Neural cell (in vitro differentiated cells): ENCODE measurements around the gene CARMIL1. TPM values are rescaled to one million over a fixed set of nuclear protein-coding genes. Genes with fewer than 3 reads are reported as not detected.

Experiments
- H2AFZ ChIP-seq: fragments of 200-600, 300-800 bp; sonication (generic), shearing (Covaris generic); 2 replicates; pipeline ENCODE4 v1.6.0; 2014; ENCODE audit warnings: low read depth, mild to moderate bottlenecking, antibody characterized with exemption, low read length, moderate library complexity
- H3F3A ChIP-seq: fragments of 200-600 bp; shearing (Covaris generic); 2 replicates; pipeline ENCODE4 v1.6.1; 2016; ENCODE audit warnings: mild to moderate bottlenecking, moderate library complexity, mixed read lengths, antibody characterized with exemption, low read length; ENCODE audit not compliant: insufficient read depth, poor library complexity, severe bottlenecking
- H3K27ac ChIP-seq: fragments of 200-600, 300-800 bp; sonication (generic), shearing (Covaris generic); 2 replicates; pipeline ENCODE4 v1.5.1; 2014; ENCODE audit warnings: mild to moderate bottlenecking, low read length, moderate library complexity
- H3K27me3 ChIP-seq: fragments of 300-800, 200-600 bp; sonication (generic), shearing (Covaris generic); 2 replicates; pipeline ENCODE4 v1.6.0; 2014; ENCODE audit warnings: mild to moderate bottlenecking, low read depth, low read length, moderate library complexity; ENCODE audit not compliant: insufficient read depth
- H3K36me3 ChIP-seq: fragments of 300-800, 200-600 bp; sonication (generic), shearing (Covaris generic); 2 replicates; pipeline ENCODE4 v1.5.1; 2014; ENCODE audit warnings: mild to moderate bottlenecking, antibody characterized with exemption, low read length, moderate library complexity; ENCODE audit not compliant: insufficient read depth
- H3K4me2 ChIP-seq: fragments of 300-800, 200-600 bp; sonication (generic), shearing (Covaris generic); 2 replicates; pipeline ENCODE4 v1.6.0; 2014; ENCODE audit warnings: mild to moderate bottlenecking, low read length
- H3K4me3 ChIP-seq: fragments of 300-800, 200-600 bp; sonication (generic), shearing (Covaris generic); 2 replicates; pipeline ENCODE4 v1.5.1; 2014; ENCODE audit warnings: mild to moderate bottlenecking, low read length, moderate library complexity
- H3K79me2 ChIP-seq: fragments of 200-600 bp; shearing (Covaris generic); replicated peaks from 2 replicates; pipeline ENCODE4 v1.6.0; 2014; ENCODE audit warnings: mild to moderate bottlenecking, low read length, moderate library complexity; ENCODE audit not compliant: insufficient read depth
- H3K9ac ChIP-seq: fragments of 300-800, 200-600 bp; sonication (generic), shearing (Covaris generic); 2 replicates; pipeline ENCODE4 v1.6.1; 2016; ENCODE audit warnings: mild to moderate bottlenecking, low read length, mixed read lengths
- H3K9me2 ChIP-seq: fragments of 200-600 bp; shearing (Covaris generic); 2 replicates; pipeline ENCODE4 v1.6.1; 2016; ENCODE audit warnings: mild to moderate bottlenecking, low read length, mixed read lengths; ENCODE audit not compliant: insufficient read depth
- H3K9me3 ChIP-seq: fragments of 200-600, 300-800 bp; sonication (generic), shearing (Covaris generic); 2 replicates; pipeline ENCODE4 v1.6.1; 2016; ENCODE audit warnings: mild to moderate bottlenecking, mixed run types, low read length, moderate library complexity, mixed read lengths
- H4K20me1 ChIP-seq: fragments of 200-600 bp; shearing (Covaris generic); 2 replicates; pipeline ENCODE4 v1.6.1; 2016; ENCODE audit warnings: mild to moderate bottlenecking, mixed run types; ENCODE audit not compliant: insufficient read depth
- EP300 ChIP-seq: fragments of 450-650 bp; conservative IDR thresholded peaks from 2 replicates; pipeline ENCODE4 v1.6.1; 2014; ENCODE audit warnings: antibody characterized with exemption, mild to moderate bottlenecking, moderate library complexity; ENCODE audit not compliant: poor library complexity, severe bottlenecking
- EZH2 ChIP-seq: fragments of 200-600, 300-800 bp; shearing (Covaris generic), sonication (generic); IDR thresholded peaks from 2 replicates; pipeline ENCODE4 v1.6.1; 2014; ENCODE audit warnings: antibody characterized with exemption, low read length, borderline replicate concordance, mild to moderate bottlenecking; ENCODE audit not compliant: insufficient read depth, poor library complexity, severe bottlenecking
- MXI1 ChIP-seq: fragments of 450-650 bp; conservative IDR thresholded peaks from 2 replicates; pipeline ENCODE4 v1.6.1; 2014; ENCODE audit warnings: antibody characterized with exemption, mild to moderate bottlenecking; ENCODE audit not compliant: poor library complexity, severe bottlenecking
- POLR2AphosphoS5 ChIP-seq: IDR thresholded peaks from 2 replicates; pipeline ENCODE4 v1.6.1; 2012
- RAD21 ChIP-seq: fragments of 450-650 bp; conservative IDR thresholded peaks from 2 replicates; pipeline ENCODE4 v1.6.1; 2014; ENCODE audit warnings: antibody characterized with exemption, mild to moderate bottlenecking, moderate library complexity
- SMC3 ChIP-seq: fragments of 450-650 bp; conservative IDR thresholded peaks from 2 replicates; pipeline ENCODE4 v1.6.1; 2014; ENCODE audit warnings: antibody characterized with exemption, mild to moderate bottlenecking, moderate library complexity; ENCODE audit not compliant: poor library complexity
- TAF1 ChIP-seq: IDR thresholded peaks from 2 replicates; pipeline ENCODE4 v1.6.1; 2012; ENCODE audit warnings: low read depth
- polyA plus RNA-seq: library from polyadenylated mRNA; depleted of rRNA; stranded (reverse); fragments of >200 nt; gene quantifications from 2 replicates; pipeline ENCODE4 v1.2.3, GENCODE V29; 2014
- TF ChIP-seq, protein P1 (sequence below): IDR thresholded peaks from 2 replicates; pipeline ENCODE4 v1.6.1; 2012; ENCODE audit warnings: borderline replicate concordance
- TF ChIP-seq, protein P2 (sequence below): fragments of 450-650 bp; IDR thresholded peaks from 2 replicates; pipeline ENCODE4 v1.5.1; 2014; ENCODE audit warnings: antibody characterized with exemption, mild to moderate bottlenecking, moderate library complexity; ENCODE audit not compliant: poor library complexity, severe bottlenecking

The CARMIL1 gene
- polyA plus RNA-seq, 1 donor from 2014 or later: 5.3 TPM

DNA sequence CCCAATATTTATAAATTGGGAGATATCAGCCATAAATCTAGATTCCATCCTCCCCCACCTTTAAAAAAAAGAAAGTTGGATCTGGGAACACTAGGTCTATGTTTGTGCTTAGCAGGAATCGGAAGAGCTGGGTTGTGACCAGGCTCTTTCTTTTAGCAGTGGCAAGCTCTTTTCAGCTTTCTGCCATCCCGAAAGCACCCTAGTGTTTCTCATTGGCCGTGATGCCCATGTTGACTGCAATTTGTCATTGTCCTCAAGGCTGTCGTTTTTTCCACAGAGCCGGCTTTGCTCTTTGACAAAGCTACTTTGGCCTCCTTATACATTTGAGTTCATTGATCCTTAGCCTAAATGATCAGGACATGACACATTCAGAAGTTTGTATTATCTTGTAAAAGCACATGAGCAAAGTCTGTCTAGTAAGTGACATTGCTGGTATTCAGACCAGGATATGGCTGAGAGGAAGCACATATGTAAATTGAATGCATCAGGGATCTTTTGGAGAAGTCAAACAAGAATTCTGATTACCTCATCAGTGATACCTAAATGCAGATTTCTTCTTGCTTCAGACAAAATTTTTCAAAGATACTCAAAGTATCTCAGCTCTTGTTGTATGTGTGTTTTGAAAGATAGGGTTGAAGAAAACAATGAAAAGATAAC lies 50.1 kb downstream of the CARMIL1 start:
- no peaks in the 10 kb centered on the region for H3F3A ChIP-seq
- H4K20me1 ChIP-seq: no peaks in the 10 kb centered on the region
- no peak overlapping the region for H2AFZ ChIP-seq
- no peak overlapping the region for H3K4me3 ChIP-seq
- H3K79me2 ChIP-seq: no peaks in the 10 kb centered on the region
- H3K9me2 ChIP-seq: no peaks in the 10 kb centered on the region
- no peak overlapping the region for H3K9ac ChIP-seq
- H3K4me2 ChIP-seq: no peak overlapping the region
- no peak overlapping the region for H3K27ac ChIP-seq
- H3K36me3 ChIP-seq: no peaks in the 10 kb centered on the region
- no peaks in the 10 kb centered on the region for H3K27me3 ChIP-seq
- no peaks in the 10 kb centered on the region for H3K9me3 ChIP-seq
- TF ChIP-seq EZH2 (no peak), MXI1 (no peak), POLR2AphosphoS5 (no peak), SMC3 (no peak), TAF1 (no peak), RAD21 (no peak), EP300 (no peak)
- TF ChIP-seq, protein P1, sequence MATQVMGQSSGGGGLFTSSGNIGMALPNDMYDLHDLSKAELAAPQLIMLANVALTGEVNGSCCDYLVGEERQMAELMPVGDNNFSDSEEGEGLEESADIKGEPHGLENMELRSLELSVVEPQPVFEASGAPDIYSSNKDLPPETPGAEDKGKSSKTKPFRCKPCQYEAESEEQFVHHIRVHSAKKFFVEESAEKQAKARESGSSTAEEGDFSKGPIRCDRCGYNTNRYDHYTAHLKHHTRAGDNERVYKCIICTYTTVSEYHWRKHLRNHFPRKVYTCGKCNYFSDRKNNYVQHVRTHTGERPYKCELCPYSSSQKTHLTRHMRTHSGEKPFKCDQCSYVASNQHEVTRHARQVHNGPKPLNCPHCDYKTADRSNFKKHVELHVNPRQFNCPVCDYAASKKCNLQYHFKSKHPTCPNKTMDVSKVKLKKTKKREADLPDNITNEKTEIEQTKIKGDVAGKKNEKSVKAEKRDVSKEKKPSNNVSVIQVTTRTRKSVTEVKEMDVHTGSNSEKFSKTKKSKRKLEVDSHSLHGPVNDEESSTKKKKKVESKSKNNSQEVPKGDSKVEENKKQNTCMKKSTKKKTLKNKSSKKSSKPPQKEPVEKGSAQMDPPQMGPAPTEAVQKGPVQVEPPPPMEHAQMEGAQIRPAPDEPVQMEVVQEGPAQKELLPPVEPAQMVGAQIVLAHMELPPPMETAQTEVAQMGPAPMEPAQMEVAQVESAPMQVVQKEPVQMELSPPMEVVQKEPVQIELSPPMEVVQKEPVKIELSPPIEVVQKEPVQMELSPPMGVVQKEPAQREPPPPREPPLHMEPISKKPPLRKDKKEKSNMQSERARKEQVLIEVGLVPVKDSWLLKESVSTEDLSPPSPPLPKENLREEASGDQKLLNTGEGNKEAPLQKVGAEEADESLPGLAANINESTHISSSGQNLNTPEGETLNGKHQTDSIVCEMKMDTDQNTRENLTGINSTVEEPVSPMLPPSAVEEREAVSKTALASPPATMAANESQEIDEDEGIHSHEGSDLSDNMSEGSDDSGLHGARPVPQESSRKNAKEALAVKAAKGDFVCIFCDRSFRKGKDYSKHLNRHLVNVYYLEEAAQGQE: no peak
- TF ChIP-seq, protein P2, sequence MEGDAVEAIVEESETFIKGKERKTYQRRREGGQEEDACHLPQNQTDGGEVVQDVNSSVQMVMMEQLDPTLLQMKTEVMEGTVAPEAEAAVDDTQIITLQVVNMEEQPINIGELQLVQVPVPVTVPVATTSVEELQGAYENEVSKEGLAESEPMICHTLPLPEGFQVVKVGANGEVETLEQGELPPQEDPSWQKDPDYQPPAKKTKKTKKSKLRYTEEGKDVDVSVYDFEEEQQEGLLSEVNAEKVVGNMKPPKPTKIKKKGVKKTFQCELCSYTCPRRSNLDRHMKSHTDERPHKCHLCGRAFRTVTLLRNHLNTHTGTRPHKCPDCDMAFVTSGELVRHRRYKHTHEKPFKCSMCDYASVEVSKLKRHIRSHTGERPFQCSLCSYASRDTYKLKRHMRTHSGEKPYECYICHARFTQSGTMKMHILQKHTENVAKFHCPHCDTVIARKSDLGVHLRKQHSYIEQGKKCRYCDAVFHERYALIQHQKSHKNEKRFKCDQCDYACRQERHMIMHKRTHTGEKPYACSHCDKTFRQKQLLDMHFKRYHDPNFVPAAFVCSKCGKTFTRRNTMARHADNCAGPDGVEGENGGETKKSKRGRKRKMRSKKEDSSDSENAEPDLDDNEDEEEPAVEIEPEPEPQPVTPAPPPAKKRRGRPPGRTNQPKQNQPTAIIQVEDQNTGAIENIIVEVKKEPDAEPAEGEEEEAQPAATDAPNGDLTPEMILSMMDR: no peak

DNA sequence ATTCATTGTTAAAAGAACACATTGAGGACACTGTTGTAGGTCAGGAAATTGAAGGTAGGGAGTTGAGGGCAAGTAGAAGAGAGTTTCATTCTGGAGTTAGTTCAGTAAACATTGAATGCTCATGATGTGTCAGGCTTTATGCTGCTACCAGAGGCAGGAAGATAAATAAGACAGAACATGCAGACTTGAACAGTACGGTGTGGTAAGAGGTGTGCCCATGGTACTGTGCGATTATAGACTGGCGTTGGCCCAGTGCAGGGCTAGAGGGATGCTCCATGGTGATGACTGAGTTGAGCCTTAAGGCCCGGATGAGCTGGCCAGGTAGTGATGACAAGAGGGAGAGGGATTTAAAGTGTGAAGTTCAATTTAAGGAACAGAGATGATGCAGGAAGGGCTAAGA lies 50.8 kb downstream of the CARMIL1 start:
- no peaks in the 10 kb centered on the region for H3F3A ChIP-seq
- no peak overlapping the region for H3K9ac ChIP-seq
- no peaks in the 10 kb centered on the region for H3K36me3 ChIP-seq
- TF ChIP-seq RAD21 (no peak), POLR2AphosphoS5 (no peak), TAF1 (no peak), MXI1 (no peak), EZH2 (no peak), SMC3 (no peak), EP300 (no peak)
- TF ChIP-seq, protein P2: no peak
- TF ChIP-seq, protein P1: no peak
- no peak overlapping the region for H3K4me3 ChIP-seq
- no peaks in the 10 kb centered on the region for H3K79me2 ChIP-seq
- no peaks in the 10 kb centered on the region for H4K20me1 ChIP-seq
- H3K27me3 ChIP-seq: no peaks in the 10 kb centered on the region
- H2AFZ ChIP-seq: no peak overlapping the region
- no peaks in the 10 kb centered on the region for H3K9me3 ChIP-seq
- H3K9me2 ChIP-seq: no peaks in the 10 kb centered on the region
- no peak overlapping the region for H3K4me2 ChIP-seq
- H3K27ac ChIP-seq: no peak overlapping the region
